Measurements from ENCODE around the gene XRCC3. TPM values are rescaled to one million over a fixed set of nuclear protein-coding genes. Genes with fewer than 3 reads are reported as not detected.
A peak's percentile ranks its signal among the peaks of the same experiment; 100 is the strongest.

The XRCC3 gene
- total and polyA plus RNA-seq, 3 donors from 2014 or later: 16.6 to 41.1 (median 40.3) TPM

DNA sequence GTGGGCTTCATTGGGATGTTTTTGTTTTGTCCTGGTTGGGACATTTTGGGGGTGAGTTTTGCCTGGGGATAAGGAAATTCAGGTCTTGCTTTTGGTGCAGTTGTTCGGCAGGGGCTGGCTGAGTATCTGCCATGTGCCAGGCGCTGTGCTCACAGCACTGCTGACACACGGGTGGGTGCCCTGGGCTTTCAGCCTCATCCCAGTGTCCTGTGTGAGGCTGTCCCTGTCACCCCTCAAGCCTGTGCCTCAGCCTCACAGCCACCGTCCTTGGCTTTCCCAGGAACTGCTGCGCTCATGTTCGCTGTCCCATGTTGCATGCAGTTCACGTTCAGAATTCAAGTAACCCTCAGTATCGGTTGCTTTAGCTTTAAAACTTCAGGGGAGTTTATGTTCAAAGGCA, 24.9 kb downstream of the XRCC3 start:
- Histone ChIP-seq H3K27me3 (no peaks in the 10 kb centered on the region), H3K9me3 (no peaks in the 10 kb centered on the region), H3K36me3 (ENCODE audit: low read depth, missing control alignments) (no peaks in the 10 kb centered on the region), H3K27ac (no peak overlapping the region), H3K4me1 (peaks cover 11% of the 10 kb centered on the region), H3K4me3 (no peak overlapping the region)
- TF ChIP-seq POLR2A (IDR thresholded peaks at IDR 0.05) (no peak), CTCF (IDR thresholded peaks at IDR 0.05) (no peak)
- WGBS, 2 donors: 90% methylated on average over 7 to 8 of the region's 8 CpGs
- intact Hi-C loops (cut with DNase I; ENCODE audit: low total_unique reads): no loop called here
- no peak for DNase-seq

- no peak overlapping the region for H3K4me3 ChIP-seq
- no peak overlapping the region for H3K27ac ChIP-seq
- H3K36me3 ChIP-seq (ENCODE audit: low read depth, missing control alignments): no peaks in the 10 kb centered on the region
- TF ChIP-seq POLR2A (IDR thresholded peaks at IDR 0.05): no peak
- no peak for TF ChIP-seq CTCF (IDR thresholded peaks at IDR 0.05)
- H3K4me1 ChIP-seq: peaks cover 11% of the 10 kb centered on the region
- 46 to 55% methylated on average over 16 of the region's 16 CpGs for WGBS, 2 donors
- H3K9me3 ChIP-seq: no peaks in the 10 kb centered on the region
- DNase-seq: peak; percentile 75
- intact Hi-C loops (cut with DNase I; ENCODE audit: low total_unique reads): no loop called here
- H3K27me3 ChIP-seq: no peaks in the 10 kb centered on the region
These were observed 26.0 kb downstream of the XRCC3 start for GRCh38 chr14:103688906-103689902.

DNA sequence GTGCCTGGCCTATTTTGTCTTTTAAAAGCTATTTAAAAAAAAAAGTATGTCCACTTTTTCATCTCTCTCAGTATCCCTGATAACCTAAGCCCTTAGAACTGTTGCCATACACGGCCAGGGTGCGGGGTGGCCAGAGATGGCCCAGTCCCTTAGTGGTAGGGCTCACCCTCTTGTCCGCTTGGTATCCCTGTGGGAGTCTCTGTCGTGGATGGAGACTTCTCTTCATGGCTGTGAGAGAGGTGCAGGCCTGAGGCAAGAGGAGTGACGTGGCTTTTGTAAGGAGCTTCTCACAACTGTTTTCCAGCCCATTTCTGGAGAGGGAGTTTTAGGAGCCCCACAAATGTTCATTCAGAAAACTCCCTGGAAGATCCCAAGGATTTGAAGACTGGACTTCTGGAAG, 26.8 kb downstream of the XRCC3 start:
- H3K36me3 ChIP-seq (ENCODE audit: low read depth, missing control alignments): no peaks in the 10 kb centered on the region

GRCh38 chr14:103687712-103688111, 27.5 kb downstream of the XRCC3 start:
- 87 to 89% methylated on average over 4 of the region's 4 CpGs for WGBS, 2 donors
- intact Hi-C loops (cut with DNase I; ENCODE audit: low total_unique reads): no loop called here

More for the DNA sequence above, 26.8 kb downstream of the XRCC3 start:
- DNase-seq: no peak
- no peak overlapping the region for H3K27ac ChIP-seq
- no peaks in the 10 kb centered on the region for H3K9me3 ChIP-seq
- H3K4me1 ChIP-seq: peaks cover 11% of the 10 kb centered on the region
- WGBS, 2 donors: 84 to 88% methylated on average over 5 of the region's 5 CpGs
- intact Hi-C loops (cut with DNase I; ENCODE audit: low total_unique reads): no loop called here
- no peaks in the 10 kb centered on the region for H3K27me3 ChIP-seq
- H3K4me3 ChIP-seq: no peak overlapping the region
- TF ChIP-seq POLR2A (IDR thresholded peaks at IDR 0.05) (no peak), CTCF (IDR thresholded peaks at IDR 0.05) (no peak)

More at GRCh38 chr14:103687712-103688111, 27.5 kb downstream of the XRCC3 start:
- DNase-seq: no peak
- Histone ChIP-seq H3K27ac (peak overlapping the region in 1 of 2 donors; percentile 16), H3K4me3 (no peak overlapping the region), H3K4me1 (peaks cover 11% of the 10 kb centered on the region), H3K9me3 (no peaks in the 10 kb centered on the region), H3K36me3 (ENCODE audit: low read depth, missing control alignments) (no peaks in the 10 kb centered on the region), H3K27me3 (no peaks in the 10 kb centered on the region)
- TF ChIP-seq CTCF (IDR thresholded peaks at IDR 0.05) (no peak), POLR2A (IDR thresholded peaks at IDR 0.05) (no peak)

Measured in testis (tissue), 3 donors.